Progenitor cell of endocrine pancreas (in vitro differentiated cells): ENCODE results near the gene MTCL1. TPM values are rescaled to one million over a fixed set of nuclear protein-coding genes. Genes with fewer than 3 reads are reported as not detected.

ENCODE experiments used
- DNase-seq: peaks from one replicate; pipeline ENCODE4 v3.0.0; 2021; ENCODE audit warnings: low spot score; ENCODE audit not compliant: unreplicated experiment
- H3K27ac Mint-ChIP-seq: 2 replicates; pipeline ENCODE4 v1.8.0; 2021; ENCODE audit warnings: mild to moderate bottlenecking, moderate library complexity, mixed read lengths
- H3K27me3 Mint-ChIP-seq: 2 replicates; pipeline ENCODE4 v1.8.0; 2021; ENCODE audit warnings: mixed read lengths
- H3K36me3 Mint-ChIP-seq: 2 replicates; pipeline ENCODE4 v1.8.0; 2022; ENCODE audit warnings: mixed read lengths; ENCODE audit not compliant: insufficient read depth
- H3K4me1 Mint-ChIP-seq: 2 replicates; pipeline ENCODE4 v1.8.0; 2021; ENCODE audit warnings: low read depth, mixed read lengths
- H3K4me3 Mint-ChIP-seq: 2 replicates; pipeline ENCODE4 v1.8.0; 2021; ENCODE audit warnings: low read depth, mild to moderate bottlenecking, moderate library complexity, mixed read lengths
- H3K9me3 Mint-ChIP-seq: 2 replicates; pipeline ENCODE4 v1.8.0; 2021; ENCODE audit warnings: low read depth, mixed read lengths
- CTCF ChIP-seq: fragments of 200-600 bp; sonication (generic); IDR thresholded peaks from one replicate; pipeline ENCODE4 v1.5.0; 2021; ENCODE audit warnings: antibody characterized with exemption, mild to moderate bottlenecking; ENCODE audit not compliant: unreplicated experiment
- total RNA-seq: library from RNA; stranded (reverse); gene quantifications from 2 replicates; pipeline ENCODE4 v1.2.1, GENCODE V29; 2021

Gene MTCL1
- total RNA-seq, 1 donor from 2014 or later, result 81.5 TPM

GRCh38 chr18:8807488-8807805 is 102.1 kb downstream of the MTCL1 start:
- Mint-ChIP-seq H3K4me1 (peaks cover 2% of the 10 kb centered on the region), H3K4me3 (no peak overlapping the region), H3K36me3 (peaks cover 29% of the 10 kb centered on the region), H3K27ac (no peak overlapping the region), H3K9me3 (no peaks in the 10 kb centered on the region), H3K27me3 (no peaks in the 10 kb centered on the region)
- TF ChIP-seq CTCF, result no peak
- no peak for DNase-seq

GRCh38 chr18:8808001-8808400 is 102.6 kb downstream of the MTCL1 start:
- H3K9me3 Mint-ChIP-seq, result no peaks in the 10 kb centered on the region
- no peaks in the 10 kb centered on the region for H3K27me3 Mint-ChIP-seq
- H3K4me1 Mint-ChIP-seq, result peaks cover 2% of the 10 kb centered on the region
- peaks cover 34% of the 10 kb centered on the region for H3K36me3 Mint-ChIP-seq
- no peak for DNase-seq
- no peak for TF ChIP-seq CTCF
- H3K4me3 Mint-ChIP-seq, result no peak overlapping the region
- H3K27ac Mint-ChIP-seq, result no peak overlapping the region

GRCh38 chr18:8809514-8809913 is 104.2 kb downstream of the MTCL1 start:
- Mint-ChIP-seq H3K4me1 (peaks cover 2% of the 10 kb centered on the region), H3K36me3 (peaks cover 42% of the 10 kb centered on the region), H3K27me3 (no peaks in the 10 kb centered on the region), H3K27ac (no peak overlapping the region), H3K9me3 (no peaks in the 10 kb centered on the region), H3K4me3 (no peak overlapping the region)
- no peak for TF ChIP-seq CTCF
- no peak for DNase-seq

GRCh38 chr18:8810157-8810556 is 104.8 kb downstream of the MTCL1 start:
- Mint-ChIP-seq H3K27me3 (no peaks in the 10 kb centered on the region), H3K4me3 (no peak overlapping the region), H3K9me3 (no peaks in the 10 kb centered on the region), H3K36me3 (peaks cover 45% of the 10 kb centered on the region), H3K4me1 (peaks cover 2% of the 10 kb centered on the region), H3K27ac (no peak overlapping the region)
- no peak for DNase-seq
- no peak for TF ChIP-seq CTCF

- Mint-ChIP-seq H3K27ac (no peak overlapping the region), H3K9me3 (no peaks in the 10 kb centered on the region), H3K4me3 (no peak overlapping the region), H3K36me3 (peaks cover 48% of the 10 kb centered on the region), H3K4me1 (no peaks in the 10 kb centered on the region), H3K27me3 (no peaks in the 10 kb centered on the region)
- TF ChIP-seq CTCF, result no peak
- no peak for DNase-seq
Measured at GRCh38 chr18:8811115-8811514, 105.8 kb downstream of the MTCL1 start.
